Tibial artery (tissue), 4 donors: ENCODE measurements around the gene ZNF277.
"Not testable (repeated sequence)": the region's sequence is repeated elsewhere in the genome, so short reads cannot be mapped to it uniquely, and the experiment has no call there.

Source experiments
- DNase-seq, 2 donors: peaks; one replicate each; pipeline ENCODE4 v3.0.0-alpha.2; 2019
- H3K27ac ChIP-seq, 2 donors: fragments of 200-600 bp; sonication (generic) in 1 of 2; 1 replicate in 1 of 2; 2 replicates in 1 of 2; pipeline ENCODE4 v1.5.1; 2018 to 2019; ENCODE audit warnings: mild to moderate bottlenecking in 1 of 2
- H3K27me3 ChIP-seq, 2 donors: fragments of 200-600 bp; sonication (generic) in 1 of 2; one replicate each; pipeline versions ENCODE4 v1.5.1 to v1.6.0; 2016 to 2019
- H3K36me3 ChIP-seq, 3 donors: fragments of 200-600 bp; sonication (generic) in 2 of 3; one replicate each; pipeline ENCODE4 v1.5.1; 2016 to 2019; ENCODE audit warnings: mild to moderate bottlenecking in 2 of 3
- H3K4me1 ChIP-seq, 4 donors: fragments of 200-600 bp; sonication (generic) in 2 of 4; 1 replicate in 3 of 4; 2 replicates in 1 of 4; pipeline ENCODE4 v1.5.1; 2016 to 2019
- H3K4me3 ChIP-seq, 2 donors: fragments of 200-600 bp; sonication (generic) in 1 of 2; 1 replicate in 1 of 2; 2 replicates in 1 of 2; pipeline ENCODE4 v1.5.1; 2018 to 2019; ENCODE audit warnings: mild to moderate bottlenecking in 2 of 2
- H3K9me3 ChIP-seq, 3 donors: fragments of 200-600 bp; sonication (generic) in 1 of 3; one replicate each; pipeline ENCODE4 v1.5.1; 2016 to 2019
- CTCF ChIP-seq, 2 experiments: fragments of 200-600 bp in 1 of 2; fragments of 450-650 bp in 1 of 2; IDR thresholded peaks; one replicate each; pipeline ENCODE4 v1.5.1; 2017 to 2019; ENCODE audit warnings: antibody characterized with exemption in 2 of 2, mild to moderate bottlenecking in 1 of 2, moderate library complexity in 1 of 2
- intact Hi-C: fragments of 100-400 bp; cut with DNase I; formaldehyde crosslinking; loops from one replicate; pipeline ENCODE4 v1.15.0; 2023; ENCODE audit warnings: low total_unique reads

ZNF277 gene

GRCh38 chr7:112300831-112301407 is 94.4 kb downstream of the ZNF277 start:
- H3K36me3 ChIP-seq = peaks cover 0 to 6% (median 0%) of the 10 kb centered on the region in 3 donors
- no peaks in the 10 kb centered on the region for H3K27me3 ChIP-seq
- H3K4me1 ChIP-seq = peaks cover 0 to 7% (median 0%) of the 10 kb centered on the region in 4 donors
- no peak overlapping the region for H3K4me3 ChIP-seq
- DNase-seq = no peak
- H3K9me3 ChIP-seq = no peaks in the 10 kb centered on the region
- no peak for TF ChIP-seq CTCF (IDR thresholded peaks at IDR 0.05)
- intact Hi-C loops = no loop called here
- no peak overlapping the region for H3K27ac ChIP-seq

- no peak overlapping the region for H3K27ac ChIP-seq
- intact Hi-C loops = no loop called here
- no peak overlapping the region for H3K4me3 ChIP-seq
- no peak for TF ChIP-seq CTCF (IDR thresholded peaks at IDR 0.05)
- DNase-seq = no peak
- no peaks in the 10 kb centered on the region for H3K27me3 ChIP-seq
- no peaks in the 10 kb centered on the region for H3K4me1 ChIP-seq
- peaks cover 0 to 5% (median 0%) of the 10 kb centered on the region in 3 donors for H3K36me3 ChIP-seq
- no peaks in the 10 kb centered on the region for H3K9me3 ChIP-seq
Observed at GRCh38 chr7:112302566-112302965, 96.1 kb downstream of the ZNF277 start.

GRCh38 chr7:112306903-112307302 is 100.4 kb downstream of the ZNF277 start:
- no peak for DNase-seq
- intact Hi-C loops = no loop called here
- no peak overlapping the region for H3K27ac ChIP-seq
- peaks cover 0 to 9% (median 0%) of the 10 kb centered on the region in 3 donors for H3K36me3 ChIP-seq
- no peaks in the 10 kb centered on the region for H3K9me3 ChIP-seq
- no peak overlapping the region for H3K4me3 ChIP-seq
- no peaks in the 10 kb centered on the region for H3K27me3 ChIP-seq
- no peak for TF ChIP-seq CTCF (IDR thresholded peaks at IDR 0.05)
- no peaks in the 10 kb centered on the region for H3K4me1 ChIP-seq

GRCh38 chr7:112307506-112307905 is 101.0 kb downstream of the ZNF277 start:
- Histone ChIP-seq H3K36me3 (peaks cover 0 to 9% (median 0%) of the 10 kb centered on the region in 3 donors), H3K4me3 (no peak overlapping the region), H3K4me1 (no peaks in the 10 kb centered on the region), H3K27ac (no peak overlapping the region), H3K9me3 (no peaks in the 10 kb centered on the region), H3K27me3 (no peaks in the 10 kb centered on the region)
- intact Hi-C loops = no loop called here
- TF ChIP-seq CTCF (IDR thresholded peaks at IDR 0.05) = no peak
- no peak for DNase-seq

GRCh38 chr7:112308974-112309373 is 102.5 kb downstream of the ZNF277 start:
- DNase-seq = no peak
- intact Hi-C loops = no loop called here

GRCh38 chr7:112316803-112317202 is 110.3 kb downstream of the ZNF277 start:
- not testable (repeated sequence) for H3K27ac ChIP-seq

More at GRCh38 chr7:112308974-112309373, 102.5 kb downstream of the ZNF277 start:
- Histone ChIP-seq H3K4me1 (no peaks in the 10 kb centered on the region), H3K4me3 (no peak overlapping the region), H3K36me3 (peaks cover 0 to 9% (median 0%) of the 10 kb centered on the region in 3 donors), H3K9me3 (no peaks in the 10 kb centered on the region), H3K27me3 (no peaks in the 10 kb centered on the region), H3K27ac (no peak overlapping the region)
- TF ChIP-seq CTCF (IDR thresholded peaks at IDR 0.05) = no peak

More at GRCh38 chr7:112316803-112317202, 110.3 kb downstream of the ZNF277 start:
- H3K27me3 ChIP-seq, intact Hi-C loops, H3K4me1 ChIP-seq, H3K9me3 ChIP-seq, DNase-seq, H3K4me3 ChIP-seq: not testable (repeated sequence)
- H3K36me3 ChIP-seq = peaks cover 32 to 45% (median 36%) of the 10 kb centered on the region in 3 donors
